ENCODE data around the gene ZNF521.

ZNF521 gene

GRCh38 chr18:25250474-25250851 is 101.5 kb downstream of the ZNF521 start:
- no peak for DNase-seq (ENCODE audit: low read depth)

GRCh38 chr18:25248755-25249154 is 103.2 kb downstream of the ZNF521 start:
- no peak for DNase-seq (ENCODE audit: low read depth)

- DNase-seq (ENCODE audit: low read depth) = no peak
Measured at GRCh38 chr18:25247725-25248124, 104.2 kb downstream of the ZNF521 start.

GRCh38 chr18:25244924-25245698 is 106.9 kb downstream of the ZNF521 start:
- no peak for DNase-seq (ENCODE audit: low read depth)

- no peak for DNase-seq (ENCODE audit: low read depth)
Measured at GRCh38 chr18:25244170-25244569, 107.8 kb downstream of the ZNF521 start.

- no peak for DNase-seq (ENCODE audit: low read depth)
Measured at GRCh38 chr18:25243754-25244153, 108.2 kb downstream of the ZNF521 start.

GRCh38 chr18:25243257-25243656 is 108.7 kb downstream of the ZNF521 start:
- DNase-seq (ENCODE audit: low read depth) = no peak

GRCh38 chr18:25240420-25240770 is 111.6 kb downstream of the ZNF521 start:
- DNase-seq (ENCODE audit: low read depth) = no peak

GRCh38 chr18:25239581-25240419 is 112.2 kb downstream of the ZNF521 start:
- no peak for DNase-seq (ENCODE audit: low read depth)

GRCh38 chr18:25239151-25239550 is 112.8 kb downstream of the ZNF521 start:
- no peak for DNase-seq (ENCODE audit: low read depth)

GRCh38 chr18:25237571-25238267 is 114.2 kb downstream of the ZNF521 start:
- no peak for DNase-seq (ENCODE audit: low read depth)

GRCh38 chr18:25236736-25237135 is 115.2 kb downstream of the ZNF521 start:
- DNase-seq (ENCODE audit: low read depth) = no peak

GRCh38 chr18:25235401-25236042 is 116.4 kb downstream of the ZNF521 start:
- no peak for DNase-seq (ENCODE audit: low read depth)

GRCh38 chr18:25234740-25235345 is 117.1 kb downstream of the ZNF521 start:
- no peak for DNase-seq (ENCODE audit: low read depth)

GRCh38 chr18:25234322-25234639 is 117.7 kb downstream of the ZNF521 start:
- DNase-seq (ENCODE audit: low read depth) = no peak

- DNase-seq (ENCODE audit: low read depth) = no peak
Measured at GRCh38 chr18:25233528-25234321, 118.2 kb downstream of the ZNF521 start.

- no peak for DNase-seq (ENCODE audit: low read depth)
Measured at GRCh38 chr18:25231327-25231691, 120.7 kb downstream of the ZNF521 start.

GRCh38 chr18:25230658-25231326 is 121.2 kb downstream of the ZNF521 start:
- DNase-seq (ENCODE audit: low read depth) = no peak

- no peak for DNase-seq (ENCODE audit: low read depth)
Measured at GRCh38 chr18:25229920-25230319, 122.0 kb downstream of the ZNF521 start.

GRCh38 chr18:25229081-25229480 is 122.9 kb downstream of the ZNF521 start:
- no peak for DNase-seq (ENCODE audit: low read depth)

- DNase-seq (ENCODE audit: low read depth) = no peak
Measured at GRCh38 chr18:25228410-25228809, 123.6 kb downstream of the ZNF521 start.
